Activated CD4-positive, CD25-positive, alpha-beta regulatory T cell (primary cell): ENCODE data around the gene ZC3H12D.
"Not testable (repeated sequence)": the region's sequence is repeated elsewhere in the genome, so short reads cannot be mapped to it uniquely, and the experiment has no call there.

Source experiments
- DNase-seq, 4 experiments: peaks; one replicate each; lab custom pipeline; 2025; lab: John Stamatoyannopoulos, UW

ZC3H12D gene

DNA sequence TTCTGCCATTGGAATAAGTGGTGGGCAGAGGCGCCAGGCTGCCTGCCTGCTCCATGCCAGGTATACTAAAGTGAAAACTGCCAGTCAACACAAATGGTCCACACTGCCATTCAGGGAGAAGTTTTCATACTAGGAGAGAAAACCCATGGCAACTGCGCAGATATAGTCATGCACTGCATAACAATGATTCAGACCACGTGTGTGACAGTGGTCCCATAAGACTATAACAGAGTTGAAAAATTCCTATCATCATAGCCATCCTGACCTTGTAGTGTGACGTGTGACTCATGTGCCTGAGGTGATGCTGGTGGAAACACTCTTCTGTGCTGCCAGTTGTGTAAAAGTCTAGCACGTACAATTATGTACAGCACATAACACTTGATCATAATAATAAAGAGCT lies 25.1 kb downstream of the ZC3H12D start:
- DNase-seq = no peak

DNA sequence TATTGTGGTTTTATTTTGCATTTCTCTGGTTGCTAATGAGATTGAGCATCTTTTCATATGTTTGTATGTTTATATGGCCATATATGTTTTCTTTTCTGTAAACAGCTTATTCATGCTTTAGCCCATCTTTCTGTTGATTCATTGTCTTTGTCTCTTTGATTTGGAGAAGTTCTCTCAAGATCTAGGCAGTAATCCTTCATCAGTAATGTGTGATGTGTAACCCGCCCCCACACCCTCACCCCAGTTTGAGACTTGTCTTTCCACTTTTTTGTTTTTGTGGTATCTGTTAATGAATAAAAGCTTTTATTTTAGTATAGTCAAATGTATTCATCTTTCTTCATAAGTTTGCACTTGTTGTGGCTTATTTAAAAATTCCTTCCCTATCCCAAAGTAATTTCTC lies 26.0 kb downstream of the ZC3H12D start:
- DNase-seq = no peak

DNA sequence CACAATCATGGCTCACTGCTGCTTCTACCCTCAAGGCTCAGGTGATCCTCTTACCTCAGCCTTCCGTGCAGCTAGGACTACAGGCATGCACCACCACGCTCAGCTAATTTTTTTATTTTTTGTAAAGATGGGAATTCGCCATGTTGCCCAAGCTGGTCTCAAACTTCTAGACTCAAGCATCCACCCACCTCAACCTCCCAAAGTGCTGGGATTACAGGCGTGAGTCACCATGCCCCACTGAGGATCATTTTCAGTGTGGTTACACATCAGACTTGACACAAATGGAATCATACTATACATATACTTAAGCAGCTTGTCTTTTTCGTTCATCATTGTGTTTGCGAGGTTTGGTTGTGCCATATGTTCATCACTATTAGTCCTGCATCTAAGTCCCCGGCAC lies 26.6 kb downstream of the ZC3H12D start:
- no peak for DNase-seq

DNA sequence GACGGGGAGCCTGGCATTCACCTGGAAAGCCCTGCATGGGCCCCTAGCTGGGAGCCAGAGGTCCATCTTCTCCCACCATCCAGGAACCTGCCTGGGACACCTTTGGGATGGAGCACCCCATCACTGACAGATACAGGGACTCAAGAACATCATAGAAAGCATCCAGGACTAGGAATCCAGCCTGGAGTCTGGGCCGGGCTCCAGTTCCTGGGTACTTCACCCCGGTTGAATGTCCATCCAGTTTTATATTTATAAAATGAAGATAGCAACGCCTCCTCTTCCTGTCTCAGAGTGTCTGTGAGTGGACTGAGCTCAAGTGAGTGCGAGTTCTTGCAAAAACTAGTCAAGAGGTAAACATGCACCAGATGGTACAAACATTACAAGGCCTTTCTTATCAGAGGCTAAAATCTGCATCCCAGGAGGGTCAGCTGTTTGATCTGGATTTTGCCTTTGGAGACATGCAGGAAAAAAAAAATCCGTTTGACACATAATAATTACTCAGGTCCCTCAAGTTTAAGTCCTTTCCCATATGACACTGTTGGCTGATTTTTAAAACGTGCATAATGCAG lies 27.4 kb downstream of the ZC3H12D start:
- no peak for DNase-seq

DNA sequence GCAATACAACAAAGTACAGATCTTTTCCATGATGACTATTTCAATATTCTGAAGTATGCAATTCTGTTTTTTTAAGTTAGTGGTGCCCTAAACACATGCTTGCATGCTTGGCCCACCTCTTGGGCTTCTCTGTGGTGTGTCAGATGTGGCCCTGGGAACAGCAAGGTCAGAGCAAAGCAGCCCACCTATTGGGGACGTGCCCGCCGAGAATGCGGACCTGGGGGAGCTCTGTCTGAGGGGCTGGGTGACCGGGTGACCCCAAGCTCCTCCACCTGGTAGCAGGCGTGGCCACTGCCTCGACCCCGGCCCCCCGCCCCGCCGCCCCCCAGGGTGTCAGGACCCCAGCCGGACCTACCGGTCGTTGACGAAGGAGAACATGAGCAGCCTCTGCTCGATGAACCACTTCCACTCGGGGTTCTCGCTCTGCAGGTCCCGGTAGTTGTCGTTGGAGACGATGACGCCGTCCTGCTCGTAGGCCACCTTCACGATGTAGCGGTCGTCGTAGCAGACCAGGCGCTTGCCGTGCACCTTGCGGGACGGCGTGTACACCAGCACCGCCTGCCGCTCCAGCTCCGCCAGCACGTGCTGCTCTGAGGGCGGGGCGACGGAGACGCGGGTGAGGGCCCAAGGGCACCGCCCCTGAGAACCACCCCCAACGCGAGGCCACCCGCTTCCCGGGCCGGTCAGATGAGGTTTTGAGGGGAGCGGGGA lies 28.3 kb downstream of the ZC3H12D start:
- DNase-seq = no peak

DNA sequence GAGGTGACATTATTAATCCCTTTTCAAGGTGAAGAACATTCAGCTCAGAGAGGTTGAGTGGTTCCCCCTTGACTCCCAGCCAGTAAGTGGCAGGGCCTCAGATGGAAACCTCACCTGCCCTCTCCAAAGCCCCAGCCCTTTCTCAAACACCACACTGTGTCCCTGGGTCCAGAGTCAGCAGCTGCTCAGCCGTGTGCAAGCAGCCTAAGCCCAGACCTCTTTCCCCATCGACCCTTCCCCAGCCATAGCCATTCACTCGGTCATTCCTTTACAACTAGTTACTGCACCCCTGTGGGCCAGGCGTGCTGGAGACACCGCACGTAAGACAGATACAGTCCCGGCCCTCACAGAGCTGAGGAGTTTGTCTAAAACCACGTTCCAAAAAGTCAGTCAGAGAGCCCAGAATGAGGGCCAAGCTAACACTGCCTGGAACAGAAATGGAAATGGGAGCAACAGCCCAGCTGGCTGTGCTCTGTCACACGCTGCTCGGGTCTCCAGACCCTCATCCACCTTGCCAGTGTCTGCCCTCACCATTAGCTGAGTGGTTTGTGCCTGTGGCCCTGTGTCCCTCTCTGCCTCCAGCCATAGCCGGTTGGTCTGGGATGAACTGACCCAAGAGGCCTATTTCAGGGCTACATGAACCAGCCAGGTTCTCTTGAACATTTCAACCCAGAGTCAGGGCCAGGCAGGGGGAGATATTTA lies 29.6 kb downstream of the ZC3H12D start:
- DNase-seq = no peak

DNA sequence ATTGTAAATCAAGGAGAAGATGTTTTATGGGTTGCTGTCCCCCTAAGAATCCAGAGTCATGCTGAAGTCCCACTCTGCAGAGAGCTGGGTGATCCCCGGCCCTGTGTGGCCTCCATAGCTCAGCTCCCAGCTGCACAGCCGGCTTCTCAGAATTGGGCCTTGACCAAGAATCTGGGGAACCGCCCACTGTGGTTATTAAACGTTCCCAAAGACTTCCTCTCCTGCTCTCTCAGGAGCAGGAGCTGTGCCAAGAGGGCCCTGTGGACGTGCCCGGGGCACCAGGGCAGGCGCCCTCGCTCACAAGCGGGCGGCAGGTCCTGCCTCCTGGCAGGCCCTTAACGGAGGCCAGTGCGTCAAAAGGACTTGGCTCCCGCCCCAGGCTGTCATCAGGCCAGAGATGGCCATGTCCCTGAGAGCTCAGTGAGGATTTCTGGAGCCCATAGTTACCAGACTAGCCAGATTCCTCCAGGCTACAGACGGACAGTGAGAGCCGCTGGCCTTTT lies 30.4 kb downstream of the ZC3H12D start:
- no peak for DNase-seq

DNA sequence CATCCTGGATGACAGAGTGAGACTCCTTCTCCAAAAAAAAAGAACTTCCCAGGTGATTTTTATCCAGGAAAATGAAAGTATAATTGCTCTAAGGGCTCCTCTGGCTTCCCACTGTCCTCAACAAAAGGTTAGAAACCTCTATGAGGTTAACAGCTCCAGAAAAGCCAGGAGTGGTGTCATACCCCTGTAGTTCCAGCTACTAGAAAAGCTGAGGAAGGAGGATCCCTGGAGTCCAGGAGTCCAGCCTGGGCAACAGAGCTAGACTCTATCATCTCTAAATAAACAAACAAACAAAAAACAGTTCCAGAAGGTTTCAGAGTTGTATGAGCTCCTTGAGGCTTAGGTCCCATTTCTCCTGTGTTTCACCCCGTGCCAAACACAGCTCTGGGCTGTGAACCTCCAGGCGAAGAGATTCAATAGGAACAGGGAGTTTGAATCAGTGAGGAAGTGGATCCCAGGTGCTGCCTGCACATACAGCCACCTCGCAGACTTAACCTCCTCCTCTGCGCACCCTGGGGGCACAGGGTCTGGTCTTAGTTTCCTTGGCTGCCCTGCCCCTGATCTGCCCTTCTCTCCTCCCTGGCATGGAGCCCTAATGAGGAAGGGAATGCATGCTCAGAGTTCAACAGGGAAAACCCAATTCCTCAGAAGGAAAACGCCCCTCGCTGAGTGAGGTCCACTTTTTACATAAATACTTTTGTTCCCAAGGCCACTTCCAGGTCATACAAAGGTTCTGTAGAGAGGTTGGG lies 31.0 kb downstream of the ZC3H12D start:
- DNase-seq = no peak

DNA sequence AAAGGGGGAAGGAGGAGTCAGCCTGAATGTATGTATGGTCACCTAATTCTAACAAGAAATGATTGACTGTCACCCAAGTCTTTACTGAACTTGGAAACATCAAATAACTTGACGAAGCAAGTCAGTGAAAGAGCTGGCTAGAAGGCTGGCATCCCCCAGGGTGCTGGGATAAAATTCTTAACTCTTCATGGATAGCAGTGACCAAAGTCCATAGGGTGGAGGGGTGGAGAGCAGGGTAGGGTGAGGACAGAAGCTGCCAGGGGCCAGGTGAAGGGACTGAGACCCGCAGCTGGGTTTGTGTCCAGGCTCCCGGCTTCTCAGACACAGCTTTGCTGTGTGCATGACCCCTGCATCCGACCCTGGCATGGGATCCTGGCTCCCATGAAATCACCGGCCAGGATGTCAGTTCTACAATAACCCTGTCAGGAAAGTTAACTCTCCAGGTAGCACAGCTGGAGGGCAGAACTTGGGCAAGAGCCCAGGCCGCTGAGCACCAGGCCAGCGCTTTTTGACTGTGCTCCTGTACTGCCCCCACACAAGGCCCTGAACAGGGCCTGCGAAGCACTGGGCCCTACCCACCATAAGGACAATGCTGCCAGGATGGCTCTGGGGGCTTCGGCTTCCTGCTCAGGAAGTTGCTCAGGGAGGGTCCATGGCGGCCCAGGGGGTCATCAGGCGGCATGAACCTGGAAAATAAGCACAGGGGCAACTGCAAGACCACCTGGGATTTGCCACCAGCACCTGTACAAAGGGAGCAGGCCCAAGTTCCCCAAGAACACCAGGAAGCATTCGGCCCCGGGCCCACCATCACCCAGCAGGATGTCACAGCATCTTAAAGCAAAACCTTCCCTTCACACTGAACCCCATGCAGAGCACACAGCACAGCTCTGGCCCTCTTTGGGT lies 32.5 kb downstream of the ZC3H12D start:
- no peak for DNase-seq

DNA sequence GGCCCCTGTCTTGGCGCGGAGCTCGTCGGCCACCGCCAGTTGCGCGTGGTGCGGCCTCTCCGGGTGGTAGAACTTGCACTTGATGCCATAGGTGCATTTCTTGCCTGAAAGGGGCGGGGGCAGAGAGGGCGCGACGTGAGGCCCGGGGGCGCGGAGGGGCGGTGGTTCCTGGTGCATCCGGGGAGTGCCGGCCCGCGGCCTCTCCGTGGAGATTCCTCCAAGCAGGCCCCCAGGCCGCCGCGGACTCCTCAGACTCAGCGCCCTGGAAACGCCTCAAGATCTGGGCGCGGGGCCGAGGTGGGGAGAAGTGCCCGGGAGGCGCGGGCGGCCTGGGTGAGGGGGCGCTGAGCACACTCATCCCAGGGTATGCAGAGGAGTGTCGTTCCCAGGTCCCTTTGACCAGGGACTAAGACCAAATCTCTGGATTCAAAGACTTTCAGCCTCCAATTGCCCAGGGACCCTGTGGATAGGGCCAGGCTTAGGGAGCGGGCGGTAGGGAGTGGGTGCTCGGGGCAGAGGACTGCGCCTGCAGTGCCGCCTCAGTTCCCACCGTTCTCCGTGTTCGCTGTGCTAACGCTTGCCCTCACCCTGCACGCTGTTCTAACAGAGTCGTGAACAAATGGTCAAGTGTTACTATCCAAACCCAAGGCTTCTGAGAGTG lies 33.3 kb downstream of the ZC3H12D start:
- no peak for DNase-seq

DNA sequence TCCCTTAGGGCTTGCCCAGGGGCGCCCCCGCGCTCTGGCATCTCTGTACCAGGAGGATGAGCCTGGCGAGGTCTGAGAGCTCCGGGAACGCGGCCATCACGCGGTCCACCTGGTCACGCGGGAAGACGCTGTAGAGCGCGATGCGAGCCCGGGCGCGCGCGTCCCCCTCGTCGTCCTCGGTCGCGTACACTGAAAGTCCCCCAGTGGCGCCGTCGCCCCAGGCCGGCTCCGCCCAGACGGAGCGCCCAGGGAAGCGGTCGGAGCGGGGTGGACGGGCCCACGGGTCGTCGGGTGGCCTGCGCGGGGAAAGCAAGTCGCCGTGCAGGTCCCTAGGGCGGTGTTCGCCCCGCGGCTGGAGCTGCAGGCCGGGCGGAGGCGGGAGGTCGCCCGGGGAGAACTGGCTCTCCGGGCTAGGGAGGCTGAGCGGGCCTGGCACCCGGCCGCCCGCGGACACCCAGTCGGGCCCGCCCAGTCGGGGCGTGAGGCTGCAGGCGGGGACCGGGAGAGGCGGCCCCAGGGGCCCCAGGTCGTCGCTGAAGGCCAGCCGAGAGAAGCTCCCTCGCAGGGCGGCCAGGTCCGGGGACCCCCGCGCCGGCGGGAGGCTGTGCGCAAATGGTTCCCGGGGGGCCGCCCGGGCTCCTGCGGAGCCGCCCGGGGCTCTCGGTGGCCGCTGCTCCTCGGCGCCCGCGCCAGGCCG lies 34.0 kb downstream of the ZC3H12D start:
- no peak for DNase-seq

DNA sequence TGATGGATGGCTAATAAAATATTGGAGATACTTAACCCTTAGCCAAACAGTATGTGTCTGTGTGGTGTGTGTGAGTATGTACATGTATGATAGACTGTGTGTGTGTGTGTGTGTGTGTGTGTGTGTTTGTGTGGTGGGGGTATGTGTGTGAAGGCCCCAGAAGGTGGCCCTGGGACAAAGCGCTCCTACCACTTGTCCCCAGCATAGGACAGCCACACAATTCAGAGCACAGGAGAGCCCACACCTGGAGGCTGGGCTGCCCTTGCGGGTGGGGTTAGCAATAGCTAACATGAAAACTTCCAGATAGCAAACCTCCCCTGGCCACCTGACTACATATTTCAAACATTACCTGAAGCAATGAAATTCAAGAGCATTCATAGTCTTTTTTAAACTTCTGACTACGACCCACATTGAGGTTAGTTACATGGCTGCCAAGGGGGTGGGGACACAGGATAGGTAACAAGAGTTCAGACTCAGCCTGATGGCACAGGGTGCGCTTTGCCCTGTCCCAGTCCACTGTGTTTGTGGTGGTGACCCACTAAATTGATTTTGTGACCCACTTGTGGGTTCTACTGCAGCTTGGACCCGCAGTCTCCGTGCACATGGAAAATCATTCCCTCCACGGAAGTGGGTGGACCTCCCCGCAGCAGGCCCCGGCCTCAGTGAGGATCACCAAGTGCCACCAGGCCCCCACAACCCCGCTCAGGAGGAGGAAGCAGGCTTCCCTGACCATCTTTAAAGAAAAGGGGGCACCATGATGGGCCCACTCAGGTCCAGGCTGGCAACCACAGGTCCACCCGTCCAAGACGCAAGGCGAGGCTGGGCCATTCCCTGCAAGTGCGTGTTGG lies 34.8 kb downstream of the ZC3H12D start:
- DNase-seq = no peak

DNA sequence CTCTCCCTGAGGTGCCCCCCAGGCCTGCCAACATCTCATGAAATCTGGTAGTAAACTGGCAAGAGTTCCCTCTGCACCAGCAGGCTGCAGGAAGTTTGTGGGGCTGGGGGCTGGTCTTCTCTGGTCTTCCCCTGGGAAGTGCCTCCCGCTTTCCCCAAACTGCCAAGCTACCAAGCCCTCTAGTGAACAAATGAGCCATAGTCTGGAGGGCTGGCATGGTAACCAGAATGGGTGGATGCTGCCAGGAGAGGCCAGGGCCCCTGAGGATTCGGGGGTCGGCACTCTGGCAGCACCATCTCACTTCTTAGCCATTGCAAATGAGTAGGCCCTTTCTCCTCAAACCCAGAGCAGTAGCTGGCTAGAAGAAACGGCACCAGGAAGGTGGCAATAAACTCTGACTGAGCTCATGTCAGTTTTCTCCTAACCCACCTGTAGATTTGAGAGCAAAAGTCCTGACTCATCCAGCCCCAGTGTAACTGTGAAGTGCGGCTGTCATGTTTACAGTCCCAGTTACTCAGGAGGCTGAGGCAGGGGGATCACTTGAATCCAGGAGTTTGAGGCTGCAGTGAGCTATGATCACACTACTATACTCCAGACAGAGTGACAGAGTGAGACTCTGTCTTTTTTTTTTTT lies 35.9 kb downstream of the ZC3H12D start:
- no peak for DNase-seq

DNA sequence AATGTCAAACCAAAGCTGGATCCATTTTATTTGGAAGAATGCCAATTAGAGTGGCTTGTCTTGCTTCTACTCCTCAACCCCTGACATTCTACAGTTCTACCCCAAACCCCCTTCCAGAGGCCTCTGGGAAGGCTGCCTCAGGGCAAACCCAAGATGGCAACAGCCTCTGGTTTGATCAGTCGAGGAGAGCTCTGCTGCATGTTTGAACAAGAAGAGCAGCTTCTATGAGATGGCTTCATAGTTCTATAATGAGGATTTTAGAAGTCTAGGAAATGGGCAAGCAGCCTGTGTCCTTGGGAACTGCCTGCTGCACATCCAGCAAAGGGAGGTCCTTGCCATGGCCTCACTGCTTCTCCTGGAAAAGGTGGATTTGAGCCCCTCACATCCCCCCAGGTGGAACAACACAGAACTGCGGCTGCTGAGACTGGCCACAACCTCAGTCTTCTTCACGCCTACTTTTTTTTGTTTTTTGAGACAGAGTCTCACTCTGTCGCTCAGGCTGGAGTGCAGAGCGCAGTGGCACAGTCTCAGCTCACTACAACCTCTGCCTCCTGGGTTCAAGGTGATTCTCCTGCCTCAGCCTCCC lies 37.9 kb downstream of the ZC3H12D start:
- no peak for DNase-seq

DNA sequence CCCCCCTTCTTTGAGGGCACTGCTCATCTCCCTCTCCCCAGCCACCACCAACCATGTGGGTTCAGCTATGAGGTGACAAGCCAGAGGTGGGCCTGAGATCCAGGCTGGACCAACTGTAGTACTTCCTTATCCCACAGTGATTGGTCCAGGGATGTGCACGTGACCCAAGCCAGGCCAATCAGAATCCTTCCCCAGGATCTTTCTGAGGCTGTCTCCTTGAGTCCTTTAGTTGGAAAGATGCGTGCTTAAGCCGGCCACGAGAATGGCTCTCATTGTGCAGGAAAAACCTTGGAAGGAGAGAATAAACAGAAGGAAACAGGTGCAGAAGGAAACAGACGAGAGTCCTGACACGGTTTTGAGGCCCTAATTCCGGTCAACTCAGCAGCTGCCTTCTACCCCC lies 39.2 kb downstream of the ZC3H12D start:
- DNase-seq = no peak

DNA sequence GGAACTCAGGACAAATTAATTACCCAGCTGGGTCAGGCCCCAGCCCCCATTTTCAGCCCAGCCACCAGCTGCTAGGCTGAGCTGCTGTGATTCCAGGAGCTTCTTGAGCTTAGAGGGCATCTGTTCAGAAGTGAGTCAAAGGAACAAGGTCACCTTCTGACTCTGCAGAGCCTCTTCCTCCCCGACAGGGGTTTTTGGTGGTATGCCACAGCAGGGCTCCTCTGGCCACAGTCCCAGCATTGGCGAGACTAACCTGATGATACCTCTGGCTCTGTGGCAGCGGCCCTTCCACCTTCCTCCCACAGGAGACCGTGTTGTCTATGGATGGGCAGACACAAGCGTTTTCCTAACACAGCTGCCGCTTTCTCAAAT lies 39.7 kb downstream of the ZC3H12D start:
- DNase-seq = no peak

DNA sequence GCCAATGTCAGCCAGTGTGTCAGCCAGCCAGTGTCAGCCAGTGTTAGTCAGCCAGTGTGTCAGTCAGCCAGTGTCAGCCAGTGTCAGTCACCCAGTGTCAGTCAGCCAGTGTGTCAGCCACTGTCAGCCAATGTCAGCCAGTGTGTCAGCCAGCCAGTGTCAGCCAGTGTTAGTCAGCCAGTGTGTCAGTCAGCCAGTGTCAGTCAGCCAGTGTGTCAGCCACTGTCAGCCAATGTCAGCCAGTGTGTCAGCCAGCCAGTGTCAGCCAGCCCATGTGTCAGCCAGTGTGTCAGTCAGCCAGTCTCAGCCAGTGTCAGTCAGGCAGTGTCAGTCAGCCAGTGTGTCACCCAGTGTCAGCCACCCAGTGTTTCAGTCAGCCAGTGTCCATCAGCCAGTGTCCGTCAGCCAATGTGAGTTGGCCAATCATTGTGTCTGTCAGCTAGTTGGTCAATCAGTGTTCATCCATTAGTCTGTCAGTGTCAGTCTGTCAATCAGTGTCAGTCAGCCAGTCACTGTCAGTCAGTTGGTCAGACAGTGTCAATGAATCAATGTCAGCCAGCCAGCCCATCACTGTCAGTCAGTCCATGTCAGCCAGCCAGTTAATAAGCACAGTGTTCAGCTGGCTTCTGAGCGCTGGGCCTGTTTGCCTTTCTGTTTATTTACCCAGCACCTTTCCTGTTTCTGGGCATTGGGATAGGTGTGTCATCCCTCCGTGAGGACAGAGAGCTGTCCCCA lies 40.3 kb downstream of the ZC3H12D start:
- DNase-seq = not testable (repeated sequence)
